Measurements from ENCODE around the gene GAA. TPM values are rescaled to one million over a fixed set of nuclear protein-coding genes. Genes with fewer than 3 reads are reported as not detected.

GAA gene
- total RNA-seq, 1 donor from 2014 or later, result 59.7 TPM

DNA sequence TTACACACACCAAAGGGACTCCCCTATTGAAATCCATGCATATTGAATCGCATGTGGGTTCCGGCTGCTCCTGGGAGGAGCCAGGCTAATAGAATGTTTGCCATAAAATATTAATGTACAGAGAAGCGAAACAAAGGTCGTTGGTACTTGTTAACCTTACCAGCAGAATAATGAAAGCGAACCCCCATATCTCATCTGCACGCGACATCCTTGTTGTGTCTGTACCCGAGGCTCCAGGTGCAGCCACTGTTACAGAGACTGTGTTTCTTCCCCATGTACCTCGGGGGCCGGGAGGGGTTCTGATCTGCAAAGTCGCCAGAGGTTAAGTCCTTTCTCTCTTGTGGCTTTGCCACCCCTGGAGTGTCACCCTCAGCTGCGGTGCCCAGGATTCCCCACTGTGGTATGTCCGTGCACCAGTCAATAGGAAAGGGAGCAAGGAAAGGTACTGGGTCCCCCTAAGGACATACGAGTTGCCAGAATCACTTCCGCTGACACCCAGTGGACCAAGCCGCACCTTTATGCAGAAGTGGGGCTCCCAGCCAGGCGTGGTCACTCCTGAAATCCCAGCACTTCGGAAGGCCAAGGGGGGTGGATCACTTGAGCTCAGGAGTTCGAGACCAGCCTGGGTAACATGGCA lies 2.2 kb downstream of the GAA start:
- H3K4me1 Mint-ChIP-seq, result peaks cover 26% of the 10 kb centered on the region
- no peak for DNase-seq (ENCODE audit: low spot score in 2 of 2, unreplicated experiment in 2 of 2)
- H3K9me3 Mint-ChIP-seq, result no peaks in the 10 kb centered on the region
- TF ChIP-seq, protein P1, sequence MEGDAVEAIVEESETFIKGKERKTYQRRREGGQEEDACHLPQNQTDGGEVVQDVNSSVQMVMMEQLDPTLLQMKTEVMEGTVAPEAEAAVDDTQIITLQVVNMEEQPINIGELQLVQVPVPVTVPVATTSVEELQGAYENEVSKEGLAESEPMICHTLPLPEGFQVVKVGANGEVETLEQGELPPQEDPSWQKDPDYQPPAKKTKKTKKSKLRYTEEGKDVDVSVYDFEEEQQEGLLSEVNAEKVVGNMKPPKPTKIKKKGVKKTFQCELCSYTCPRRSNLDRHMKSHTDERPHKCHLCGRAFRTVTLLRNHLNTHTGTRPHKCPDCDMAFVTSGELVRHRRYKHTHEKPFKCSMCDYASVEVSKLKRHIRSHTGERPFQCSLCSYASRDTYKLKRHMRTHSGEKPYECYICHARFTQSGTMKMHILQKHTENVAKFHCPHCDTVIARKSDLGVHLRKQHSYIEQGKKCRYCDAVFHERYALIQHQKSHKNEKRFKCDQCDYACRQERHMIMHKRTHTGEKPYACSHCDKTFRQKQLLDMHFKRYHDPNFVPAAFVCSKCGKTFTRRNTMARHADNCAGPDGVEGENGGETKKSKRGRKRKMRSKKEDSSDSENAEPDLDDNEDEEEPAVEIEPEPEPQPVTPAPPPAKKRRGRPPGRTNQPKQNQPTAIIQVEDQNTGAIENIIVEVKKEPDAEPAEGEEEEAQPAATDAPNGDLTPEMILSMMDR (IDR thresholded peaks at IDR 0.05; ENCODE audit: unreplicated experiment), result no peak
- no peak overlapping the region for H3K27ac Mint-ChIP-seq
- peak overlapping the region; percentile 35 for H3K4me3 Mint-ChIP-seq
- H3K36me3 Mint-ChIP-seq, result no peaks in the 10 kb centered on the region
- no peaks in the 10 kb centered on the region for H3K27me3 Mint-ChIP-seq (ENCODE audit: low read depth)

DNA sequence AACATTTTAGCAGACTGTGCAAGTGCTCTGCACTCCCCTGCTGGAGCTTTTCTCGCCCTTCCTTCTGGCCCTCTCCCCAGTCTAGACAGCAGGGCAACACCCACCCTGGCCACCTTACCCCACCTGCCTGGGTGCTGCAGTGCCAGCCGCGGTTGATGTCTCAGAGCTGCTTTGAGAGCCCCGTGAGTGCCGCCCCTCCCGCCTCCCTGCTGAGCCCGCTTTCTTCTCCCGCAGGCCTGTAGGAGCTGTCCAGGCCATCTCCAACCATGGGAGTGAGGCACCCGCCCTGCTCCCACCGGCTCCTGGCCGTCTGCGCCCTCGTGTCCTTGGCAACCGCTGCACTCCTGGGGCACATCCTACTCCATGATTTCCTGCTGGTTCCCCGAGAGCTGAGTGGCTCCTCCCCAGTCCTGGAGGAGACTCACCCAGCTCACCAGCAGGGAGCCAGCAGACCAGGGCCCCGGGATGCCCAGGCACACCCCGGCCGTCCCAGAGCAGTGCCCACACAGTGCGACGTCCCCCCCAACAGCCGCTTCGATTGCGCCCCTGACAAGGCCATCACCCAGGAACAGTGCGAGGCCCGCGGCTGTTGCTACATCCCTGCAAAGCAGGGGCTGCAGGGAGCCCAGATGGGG lies 3.1 kb downstream of the GAA start:
- Mint-ChIP-seq H3K9me3 (no peaks in the 10 kb centered on the region), H3K4me1 (peaks cover 26% of the 10 kb centered on the region), H3K4me3 (no peak overlapping the region), H3K36me3 (no peaks in the 10 kb centered on the region), H3K27me3 (ENCODE audit: low read depth) (no peaks in the 10 kb centered on the region), H3K27ac (no peak overlapping the region)
- TF ChIP-seq, protein P1 (IDR thresholded peaks at IDR 0.05; ENCODE audit: unreplicated experiment), result no peak
- DNase-seq (ENCODE audit: low spot score in 2 of 2, unreplicated experiment in 2 of 2), result no peak

DNA sequence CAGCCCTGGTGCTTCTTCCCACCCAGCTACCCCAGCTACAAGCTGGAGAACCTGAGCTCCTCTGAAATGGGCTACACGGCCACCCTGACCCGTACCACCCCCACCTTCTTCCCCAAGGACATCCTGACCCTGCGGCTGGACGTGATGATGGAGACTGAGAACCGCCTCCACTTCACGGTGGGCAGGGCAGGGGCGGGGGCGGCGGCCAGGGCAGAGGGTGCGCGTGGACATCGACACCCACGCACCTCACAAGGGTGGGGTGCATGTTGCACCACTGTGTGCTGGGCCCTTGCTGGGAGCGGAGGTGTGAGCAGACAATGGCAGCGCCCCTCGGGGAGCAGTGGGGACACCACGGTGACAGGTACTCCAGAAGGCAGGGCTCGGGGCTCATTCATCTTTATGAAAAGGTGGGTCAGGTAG lies 3.6 kb downstream of the GAA start:
- peak in 1 of 2 experiments; percentile 16 for DNase-seq (ENCODE audit: low spot score in 2 of 2, unreplicated experiment in 2 of 2)
- H3K27me3 Mint-ChIP-seq (ENCODE audit: low read depth), result no peaks in the 10 kb centered on the region
- H3K4me1 Mint-ChIP-seq, result peaks cover 26% of the 10 kb centered on the region
- TF ChIP-seq, protein P1 (IDR thresholded peaks at IDR 0.05; ENCODE audit: unreplicated experiment), result no peak
- H3K4me3 Mint-ChIP-seq, result no peak overlapping the region
- H3K27ac Mint-ChIP-seq, result no peak overlapping the region
- no peaks in the 10 kb centered on the region for H3K36me3 Mint-ChIP-seq
- no peaks in the 10 kb centered on the region for H3K9me3 Mint-ChIP-seq

DNA sequence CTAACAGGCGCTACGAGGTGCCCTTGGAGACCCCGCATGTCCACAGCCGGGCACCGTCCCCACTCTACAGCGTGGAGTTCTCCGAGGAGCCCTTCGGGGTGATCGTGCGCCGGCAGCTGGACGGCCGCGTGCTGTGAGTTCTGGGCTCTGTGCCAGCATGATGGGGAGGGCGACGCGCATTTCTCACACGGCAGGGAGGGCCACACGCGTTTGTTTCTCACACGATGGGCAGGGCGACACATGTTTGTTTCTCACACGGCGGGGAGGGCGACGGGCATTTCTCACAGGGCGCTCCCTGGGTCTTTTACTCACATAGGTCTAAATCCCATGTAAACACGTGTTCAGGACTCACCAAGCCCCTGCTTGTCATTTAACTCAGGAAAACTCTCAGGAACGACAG lies 4.4 kb downstream of the GAA start:
- Mint-ChIP-seq H3K36me3 (no peaks in the 10 kb centered on the region), H3K27me3 (ENCODE audit: low read depth) (no peaks in the 10 kb centered on the region), H3K27ac (peak overlapping the region; percentile 24), H3K4me3 (no peak overlapping the region), H3K9me3 (no peaks in the 10 kb centered on the region), H3K4me1 (peaks cover 25% of the 10 kb centered on the region)
- no peak for DNase-seq (ENCODE audit: low spot score in 2 of 2, unreplicated experiment in 2 of 2)
- TF ChIP-seq, protein P1 (IDR thresholded peaks at IDR 0.05; ENCODE audit: unreplicated experiment), result no peak

DNA sequence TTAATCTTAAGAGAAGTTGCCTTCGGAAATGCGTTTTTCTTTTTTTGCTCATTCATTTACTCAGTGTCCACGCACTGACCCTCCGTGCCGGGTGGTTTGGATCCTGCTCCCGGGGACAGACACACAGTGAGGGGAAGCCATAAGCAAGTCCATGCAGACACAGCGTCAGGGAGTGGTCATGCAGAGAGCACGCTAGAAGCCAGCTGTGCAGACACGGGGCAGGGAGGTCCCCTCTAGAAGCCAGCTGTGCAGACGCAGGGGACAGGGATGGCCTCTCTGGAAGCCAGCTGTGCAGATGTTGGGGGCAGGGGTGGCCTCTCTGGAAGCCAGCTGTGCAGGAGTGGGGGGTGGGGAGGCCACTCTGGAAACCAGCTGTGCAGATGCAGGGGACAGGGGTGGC lies 4.8 kb downstream of the GAA start:
- no peaks in the 10 kb centered on the region for H3K9me3 Mint-ChIP-seq
- TF ChIP-seq, protein P1 (IDR thresholded peaks at IDR 0.05; ENCODE audit: unreplicated experiment), result no peak

More for the DNA sequence above, 4.8 kb downstream of the GAA start:
- Mint-ChIP-seq H3K27ac (no peak overlapping the region), H3K36me3 (no peaks in the 10 kb centered on the region), H3K27me3 (ENCODE audit: low read depth) (no peaks in the 10 kb centered on the region), H3K4me1 (peaks cover 24% of the 10 kb centered on the region), H3K4me3 (no peak overlapping the region)
- peak in 1 of 2 experiments; percentile 18 for DNase-seq (ENCODE audit: low spot score in 2 of 2, unreplicated experiment in 2 of 2)
